NCI-H82 treated with DMSO at 0.1 percent for 48 hours (cell line): Measurements from ENCODE around the gene CDCA7.
"Not testable (repeated sequence)": the region's sequence is repeated elsewhere in the genome, so short reads cannot be mapped to it uniquely, and the experiment has no call there.

ENCODE experiments used
- DNase-seq: peaks from one replicate; lab custom pipeline; 2025; ENCODE audit not compliant: unreplicated experiment; lab: John Stamatoyannopoulos, UW

The CDCA7 gene

DNA sequence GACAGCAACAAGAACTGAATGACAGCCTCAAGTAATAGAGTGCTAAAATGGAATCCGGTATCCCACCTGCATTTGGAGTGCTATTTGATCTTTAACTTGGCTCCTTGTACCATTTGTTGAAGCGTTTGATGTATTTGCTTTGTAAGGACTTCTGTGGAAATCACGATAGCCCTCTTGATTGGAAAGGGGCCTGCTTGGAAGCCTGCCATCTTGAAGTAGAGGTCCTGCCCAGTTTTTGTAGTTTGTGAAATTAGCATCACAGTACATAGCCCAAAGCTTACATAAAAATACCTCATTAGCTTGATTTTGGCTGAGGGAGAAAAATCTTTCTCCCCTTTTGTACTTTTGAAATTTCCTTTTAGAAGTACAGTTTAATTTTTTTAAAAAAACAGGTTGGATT is 2.7 kb downstream of the CDCA7 start:
- no peak for DNase-seq

- DNase-seq: no peak
Measured at GRCh38 chr2:173358616-173359015, 3.9 kb downstream of the CDCA7 start.

- DNase-seq: no peak
Measured at GRCh38 chr2:173359231-173359630, 4.6 kb downstream of the CDCA7 start.

DNA sequence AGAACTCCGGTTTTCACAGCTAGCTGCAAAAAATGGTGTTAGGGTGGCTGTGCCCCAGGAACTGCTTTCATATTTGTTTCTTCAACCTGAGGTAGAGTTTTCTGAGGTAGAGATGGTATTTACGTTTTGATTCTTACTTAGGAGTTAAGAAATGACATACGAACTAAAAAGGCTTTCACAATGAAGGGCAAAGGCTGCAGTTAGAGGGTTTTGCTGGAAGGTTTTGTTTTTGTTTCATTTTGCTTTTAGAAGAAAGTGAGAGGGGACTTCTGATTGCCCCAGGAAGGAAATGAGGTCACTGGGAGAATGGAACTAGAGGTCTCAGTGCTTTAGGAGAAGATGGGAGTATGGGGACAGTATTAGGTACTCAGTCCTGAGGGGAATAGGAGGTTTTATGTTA is 15.5 kb downstream of the CDCA7 start:
- DNase-seq: no peak

DNA sequence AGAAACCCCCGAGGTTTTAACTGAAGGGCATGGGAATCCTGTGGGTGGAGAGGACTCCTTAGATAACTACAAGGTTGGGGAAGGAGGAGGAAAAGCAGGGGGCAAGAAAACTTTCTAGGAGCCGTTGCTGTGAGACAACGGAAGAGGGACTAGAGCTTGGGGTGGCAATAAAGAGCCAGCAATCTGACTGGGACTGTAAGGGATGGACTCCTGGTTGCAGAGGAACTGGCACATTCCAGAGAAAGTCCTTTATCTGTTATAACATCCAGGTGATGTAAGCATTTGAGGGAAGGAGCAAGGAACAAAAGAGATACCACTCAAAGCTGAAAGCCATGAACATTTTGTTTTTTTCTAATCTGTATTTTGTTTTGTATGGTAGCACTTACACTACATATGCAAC is 16.4 kb downstream of the CDCA7 start:
- DNase-seq: no peak

- no peak for DNase-seq
Measured at GRCh38 chr2:173373290-173373689, 18.6 kb downstream of the CDCA7 start.

DNA sequence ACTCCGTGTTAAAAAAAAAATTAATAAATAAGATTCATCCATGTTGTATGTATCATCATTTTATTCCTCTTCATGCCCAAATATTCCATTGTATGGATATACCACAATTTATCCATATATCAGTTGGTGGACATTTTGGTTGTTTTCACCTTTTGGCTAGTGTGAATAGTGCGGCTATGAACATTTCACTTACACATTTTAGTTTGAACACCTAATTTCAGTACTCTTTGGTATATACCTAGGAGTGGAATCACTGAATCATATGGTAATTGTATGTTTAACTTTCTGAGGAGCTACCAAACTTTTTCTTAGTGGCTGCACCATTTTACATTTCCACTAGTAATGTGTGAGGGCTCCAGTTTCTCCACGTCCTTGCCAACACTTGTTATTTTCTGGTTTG is 20.0 kb downstream of the CDCA7 start:
- DNase-seq: no peak

GRCh38 chr2:173385534-173385933 is 30.9 kb downstream of the CDCA7 start:
- not testable (repeated sequence) for DNase-seq

DNA sequence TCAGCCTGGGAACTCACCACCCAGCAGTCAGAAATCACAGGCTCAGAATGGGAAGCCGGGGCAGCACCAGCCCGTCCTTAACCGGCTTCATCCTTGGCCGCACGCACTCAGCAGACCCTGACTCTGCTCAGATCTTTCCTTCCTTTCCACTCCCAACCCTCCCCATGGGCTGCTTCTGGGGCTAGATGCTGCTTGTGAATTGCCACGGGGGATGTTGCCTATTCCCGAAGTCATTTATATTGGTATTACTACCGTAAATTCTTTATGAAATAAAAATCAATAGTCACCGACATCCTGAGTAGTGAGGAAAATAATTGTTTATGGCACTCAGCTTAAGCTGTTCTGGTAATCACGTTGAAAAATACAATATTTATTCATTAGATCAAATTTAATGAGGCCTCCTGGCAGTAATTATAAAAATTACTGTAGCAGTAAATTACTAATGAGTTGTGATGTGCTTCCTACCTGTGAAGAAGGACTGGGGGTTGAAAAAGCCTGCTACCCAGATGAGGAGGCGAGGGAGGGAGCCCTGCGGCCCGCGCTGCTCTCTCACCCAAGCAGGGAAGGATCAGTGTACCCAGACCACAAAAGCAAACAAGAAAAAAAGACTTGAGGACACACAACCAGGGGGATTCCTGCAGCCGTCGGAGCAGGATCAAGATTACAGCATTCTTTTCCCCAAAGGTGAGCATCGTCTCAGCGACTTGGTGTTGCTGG is 31.5 kb downstream of the CDCA7 start:
- no peak for DNase-seq

GRCh38 chr2:173386738-173387065 is 32.0 kb downstream of the CDCA7 start:
- DNase-seq: no peak

DNA sequence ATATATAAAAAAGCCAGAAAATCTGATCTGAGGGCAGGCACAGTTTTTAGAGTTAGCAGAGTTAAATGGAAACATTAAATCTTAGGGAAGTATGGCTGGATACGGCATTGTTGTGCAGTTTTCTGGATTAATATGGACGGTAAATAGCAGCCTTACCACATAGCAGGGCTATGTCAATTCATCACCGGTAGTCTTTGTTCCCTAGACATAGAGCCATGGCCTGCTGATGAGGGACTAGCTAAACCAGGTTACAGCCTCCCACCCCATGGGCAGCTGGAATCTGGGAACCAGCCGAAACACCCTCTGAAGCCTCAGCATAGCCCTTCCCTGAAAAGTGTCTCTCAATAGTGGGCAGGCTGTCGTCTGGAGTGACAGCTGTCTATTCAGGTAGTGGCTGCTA is 32.4 kb downstream of the CDCA7 start:
- no peak for DNase-seq

DNA sequence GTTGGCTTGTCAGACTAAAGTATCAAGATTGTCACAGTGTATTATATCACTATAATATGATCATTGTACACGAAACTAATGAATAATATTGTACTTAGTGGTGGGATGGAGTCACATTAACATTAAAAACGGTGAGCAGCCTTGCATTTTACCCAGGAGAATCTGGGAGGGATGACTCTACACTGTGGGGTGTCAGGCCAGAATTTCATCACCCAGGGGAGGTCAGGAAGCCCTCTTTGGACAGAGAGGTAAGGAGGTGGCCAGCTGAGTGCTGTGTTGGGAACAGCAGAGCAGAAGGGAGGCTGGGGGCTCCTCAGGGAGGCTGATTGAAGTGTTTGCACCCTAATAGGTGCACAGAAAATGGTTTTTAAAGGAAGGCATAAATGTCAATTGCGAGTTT is 33.0 kb downstream of the CDCA7 start:
- no peak for DNase-seq

DNA sequence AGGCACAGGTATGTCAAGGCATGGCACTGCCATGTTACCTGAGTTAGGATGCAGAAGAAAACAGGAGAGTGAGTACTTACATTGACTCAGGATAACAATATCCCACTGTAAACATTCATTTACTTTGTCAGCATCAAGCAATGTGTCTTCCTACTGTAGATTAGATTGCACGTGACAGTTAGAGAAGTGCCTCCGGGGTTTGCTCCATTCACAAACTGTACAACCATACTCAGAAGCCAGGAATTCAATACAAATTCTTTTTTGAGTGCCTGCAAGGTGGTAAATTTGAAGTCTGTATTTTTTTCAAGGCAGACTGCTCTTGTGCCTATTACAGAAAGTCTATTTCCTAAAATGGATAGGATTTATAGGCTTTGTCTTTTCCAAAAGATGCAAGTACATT is 34.1 kb downstream of the CDCA7 start:
- no peak for DNase-seq

- DNase-seq: no peak
Measured at GRCh38 chr2:173390036-173390435, 35.4 kb downstream of the CDCA7 start.

- DNase-seq: no peak
Measured at GRCh38 chr2:173392731-173393130, 38.1 kb downstream of the CDCA7 start.

DNA sequence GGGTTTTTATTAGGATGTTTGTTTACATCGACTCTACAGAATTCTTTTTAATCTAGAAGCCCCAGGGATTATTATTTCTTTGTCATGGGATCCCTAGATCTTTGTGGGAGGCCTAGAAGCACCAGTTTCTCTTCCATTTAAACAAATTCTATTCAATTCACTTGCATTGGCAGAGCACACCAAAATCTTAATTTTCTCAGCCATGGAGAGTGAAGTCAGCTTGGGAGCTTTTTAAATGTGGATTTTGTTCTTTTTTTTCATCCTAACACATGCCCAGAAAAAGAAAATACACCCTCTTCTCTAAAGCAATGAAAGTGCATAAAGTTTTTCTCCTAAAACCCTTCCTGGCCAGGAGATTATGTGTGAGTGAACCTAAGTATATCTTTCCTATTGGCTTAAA is 38.5 kb downstream of the CDCA7 start:
- no peak for DNase-seq

DNA sequence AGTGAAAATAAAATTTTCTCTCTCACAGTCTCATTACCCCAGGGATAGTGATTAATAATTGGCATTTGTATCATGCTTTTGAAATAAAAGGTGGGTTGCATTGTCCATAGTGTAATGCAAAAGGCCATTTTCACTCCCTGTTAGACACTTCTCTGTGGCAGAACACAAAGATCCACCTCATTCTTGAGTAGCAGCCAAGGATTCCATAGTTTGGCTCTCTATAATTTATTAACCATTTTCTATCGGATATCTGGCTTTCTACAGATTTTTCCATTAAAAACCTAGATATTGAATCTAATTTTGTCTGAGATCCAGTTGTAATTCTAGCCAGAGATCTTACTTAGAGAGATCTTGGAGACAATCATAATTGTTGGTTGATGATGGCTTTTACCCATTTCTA is 39.0 kb downstream of the CDCA7 start:
- DNase-seq: no peak

GRCh38 chr2:173394091-173394974 is 39.7 kb downstream of the CDCA7 start:
- no peak for DNase-seq

GRCh38 chr2:173395567-173396351 is 41.1 kb downstream of the CDCA7 start:
- no peak for DNase-seq

GRCh38 chr2:173397539-173397938 is 42.9 kb downstream of the CDCA7 start:
- no peak for DNase-seq

GRCh38 chr2:173399229-173399628 is 44.6 kb downstream of the CDCA7 start:
- DNase-seq: no peak

DNA sequence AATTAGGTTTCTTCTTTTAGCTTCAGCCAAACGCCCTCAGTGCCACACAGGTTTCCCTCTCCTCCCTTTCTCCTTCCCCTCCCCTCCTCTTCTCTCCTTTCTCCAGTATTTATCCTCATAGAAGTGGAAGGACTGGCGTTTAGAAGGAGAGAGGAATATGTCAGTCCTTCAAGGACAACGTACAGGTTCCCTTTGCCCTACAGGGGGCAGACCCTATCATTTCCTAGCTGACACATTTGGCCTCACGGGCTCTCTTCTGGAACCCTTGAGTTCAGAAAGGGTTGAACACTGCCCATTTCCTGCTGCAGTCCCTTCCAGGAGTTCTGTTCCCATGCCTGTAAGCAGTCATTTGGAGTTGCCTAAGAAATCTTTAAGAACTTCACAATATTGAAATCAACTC is 46.1 kb downstream of the CDCA7 start:
- peak; percentile 64 for DNase-seq
